OCI-LY1 (cell line): ENCODE results near the gene LPGAT1.

Source experiments
- H2AFZ ChIP-seq: fragments of 200-600 bp; sonication (generic), shearing (Covaris generic); 2 replicates; pipeline ENCODE4 v1.6.0; 2014; ENCODE audit warnings: antibody characterized with exemption, mild to moderate bottlenecking, low read length
- H3F3A ChIP-seq: fragments of 200-600 bp; sonication (generic), shearing (Covaris generic); 2 replicates; pipeline ENCODE4 v1.6.0; 2014; ENCODE audit warnings: mild to moderate bottlenecking, antibody characterized with exemption, low read length, moderate library complexity; ENCODE audit not compliant: insufficient read depth
- H3K27ac ChIP-seq: fragments of 200-600 bp; sonication (generic); 2 replicates; pipeline ENCODE4 v1.5.1; 2014; ENCODE audit warnings: low read length, mixed run types, mild to moderate bottlenecking, low read depth; ENCODE audit not compliant: poor library complexity, severe bottlenecking
- H3K27me3 ChIP-seq: fragments of 200-600 bp; sonication (generic); 2 replicates; pipeline ENCODE4 v1.6.0; 2014; ENCODE audit warnings: antibody characterized with exemption, mild to moderate bottlenecking, low read length, moderate library complexity; ENCODE audit not compliant: insufficient read depth
- H3K36me3 ChIP-seq: fragments of 200-600 bp; sonication (generic); 2 replicates; pipeline ENCODE4 v1.6.1; 2014; ENCODE audit warnings: mild to moderate bottlenecking, antibody characterized with exemption, low read length, moderate library complexity, mixed read lengths; ENCODE audit not compliant: insufficient read depth
- H3K4me1 ChIP-seq: fragments of 200-600 bp; sonication (generic); 2 replicates; pipeline ENCODE4 v1.5.1; 2014; ENCODE audit warnings: mild to moderate bottlenecking, low read length, moderate library complexity; ENCODE audit not compliant: insufficient read depth, severe bottlenecking
- H3K4me2 ChIP-seq: fragments of 200-600 bp; sonication (generic), shearing (Covaris generic); 2 replicates; pipeline ENCODE4 v1.6.1; 2014; ENCODE audit warnings: low read length
- H3K4me3 ChIP-seq: fragments of 200-600 bp; sonication (generic); 2 replicates; pipeline ENCODE4 v1.5.1; 2014; ENCODE audit warnings: low read length, low read depth, mild to moderate bottlenecking, mixed read lengths; ENCODE audit not compliant: poor library complexity, severe bottlenecking
- H3K79me2 ChIP-seq: fragments of 200-600 bp; shearing (Covaris generic); 2 replicates; pipeline ENCODE4 v1.6.1; 2016; ENCODE audit warnings: mixed run types, low read length, mixed read lengths; ENCODE audit not compliant: insufficient read depth
- H3K9ac ChIP-seq: fragments of 200-600 bp; sonication (generic), shearing (Covaris generic); 2 replicates; pipeline ENCODE4 v1.6.1; 2014; ENCODE audit warnings: mild to moderate bottlenecking, low read length, mixed read lengths
- H3K9me2 ChIP-seq: fragments of 200-600 bp; sonication (generic), shearing (Covaris generic); 2 replicates; pipeline ENCODE4 v1.6.1; 2014; ENCODE audit warnings: low read depth, mild to moderate bottlenecking, low read length, mixed read lengths
- H3K9me3 ChIP-seq: fragments of 200-600 bp; shearing (Covaris generic); 2 replicates; pipeline ENCODE4 v1.6.1; 2014; ENCODE audit warnings: low read length, mixed read lengths
- H4K20me1 ChIP-seq: fragments of 200-600 bp; sonication (generic), shearing (Covaris generic); 2 replicates; pipeline ENCODE4 v1.6.0; 2016; ENCODE audit warnings: mild to moderate bottlenecking, low read length; ENCODE audit not compliant: insufficient read depth
- EZH2 ChIP-seq: fragments of 200-600 bp; sonication (generic), shearing (Covaris generic); IDR thresholded peaks from 2 replicates; pipeline ENCODE4 v1.8.0; 2017; ENCODE audit warnings: borderline replicate concordance, mixed run types, mild to moderate bottlenecking, antibody characterized with exemption, low read length, moderate library complexity, mixed read lengths
- TF ChIP-seq, protein P1 (sequence below): fragments of 200-600 bp; sonication (generic), shearing (Covaris generic); IDR thresholded peaks from 2 replicates; pipeline ENCODE4 v1.5.1; 2017; ENCODE audit warnings: mild to moderate bottlenecking, antibody characterized with exemption, low read length, moderate library complexity, mixed read lengths

Gene LPGAT1

DNA sequence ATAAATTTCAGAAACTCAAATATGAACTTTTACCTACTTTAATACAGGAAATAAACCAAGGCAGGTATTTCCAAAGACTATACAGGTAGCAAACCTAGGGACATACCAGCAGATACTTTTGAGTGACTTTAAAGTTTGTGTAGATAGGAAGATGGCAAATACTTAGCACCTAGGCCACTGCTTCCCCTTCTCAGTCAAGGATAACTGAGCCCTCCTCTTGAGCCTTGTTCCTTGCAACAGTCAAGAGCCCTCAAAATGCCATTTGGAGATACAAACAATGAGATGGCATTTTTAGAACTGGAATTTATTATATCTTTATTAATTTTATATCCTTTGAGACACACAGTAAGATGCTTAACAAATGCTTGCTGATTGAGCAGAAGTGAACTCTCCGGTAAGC, 65.9 kb downstream of the LPGAT1 start:
- no peaks in the 10 kb centered on the region for H3F3A ChIP-seq
- TF ChIP-seq, protein P1, sequence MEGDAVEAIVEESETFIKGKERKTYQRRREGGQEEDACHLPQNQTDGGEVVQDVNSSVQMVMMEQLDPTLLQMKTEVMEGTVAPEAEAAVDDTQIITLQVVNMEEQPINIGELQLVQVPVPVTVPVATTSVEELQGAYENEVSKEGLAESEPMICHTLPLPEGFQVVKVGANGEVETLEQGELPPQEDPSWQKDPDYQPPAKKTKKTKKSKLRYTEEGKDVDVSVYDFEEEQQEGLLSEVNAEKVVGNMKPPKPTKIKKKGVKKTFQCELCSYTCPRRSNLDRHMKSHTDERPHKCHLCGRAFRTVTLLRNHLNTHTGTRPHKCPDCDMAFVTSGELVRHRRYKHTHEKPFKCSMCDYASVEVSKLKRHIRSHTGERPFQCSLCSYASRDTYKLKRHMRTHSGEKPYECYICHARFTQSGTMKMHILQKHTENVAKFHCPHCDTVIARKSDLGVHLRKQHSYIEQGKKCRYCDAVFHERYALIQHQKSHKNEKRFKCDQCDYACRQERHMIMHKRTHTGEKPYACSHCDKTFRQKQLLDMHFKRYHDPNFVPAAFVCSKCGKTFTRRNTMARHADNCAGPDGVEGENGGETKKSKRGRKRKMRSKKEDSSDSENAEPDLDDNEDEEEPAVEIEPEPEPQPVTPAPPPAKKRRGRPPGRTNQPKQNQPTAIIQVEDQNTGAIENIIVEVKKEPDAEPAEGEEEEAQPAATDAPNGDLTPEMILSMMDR: no peak
- no peak for TF ChIP-seq EZH2
- no peak overlapping the region for H3K4me3 ChIP-seq
- no peak overlapping the region for H2AFZ ChIP-seq
- no peak overlapping the region for H3K27ac ChIP-seq
- no peaks in the 10 kb centered on the region for H3K9me3 ChIP-seq
- no peak overlapping the region for H3K4me2 ChIP-seq
- H3K36me3 ChIP-seq: no peaks in the 10 kb centered on the region; the same call in none of the 2 replicates
- no peaks in the 10 kb centered on the region for H3K27me3 ChIP-seq
- H4K20me1 ChIP-seq: no peaks in the 10 kb centered on the region
- H3K4me1 ChIP-seq: no peaks in the 10 kb centered on the region
- H3K79me2 ChIP-seq: no peaks in the 10 kb centered on the region
- H3K9ac ChIP-seq: no peak overlapping the region
- H3K9me2 ChIP-seq: no peaks in the 10 kb centered on the region

DNA sequence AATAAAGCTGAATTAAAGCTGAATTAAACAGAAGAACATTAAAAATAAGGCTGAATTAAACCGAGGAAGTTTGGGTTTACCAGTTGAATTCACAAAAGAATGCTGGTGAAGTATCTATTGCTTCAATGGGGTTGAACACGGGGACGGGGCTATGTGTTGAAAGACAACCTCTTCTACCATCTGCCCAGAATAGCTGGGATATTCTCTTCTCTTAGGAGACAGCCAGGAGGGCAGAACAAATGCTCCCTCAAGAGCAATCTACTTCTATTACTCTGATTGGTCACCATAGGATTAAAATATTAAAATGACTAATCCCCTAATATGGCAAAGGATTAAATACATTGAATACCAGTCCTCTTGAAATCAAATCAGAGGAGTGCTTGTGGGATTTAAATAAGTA, 68.4 kb downstream of the LPGAT1 start:
- H3K27me3 ChIP-seq: no peaks in the 10 kb centered on the region
- TF ChIP-seq, protein P1: no peak
- no peak for TF ChIP-seq EZH2
- H3K9ac ChIP-seq: no peak overlapping the region
- no peak overlapping the region for H3K4me2 ChIP-seq
- H3K9me2 ChIP-seq: no peaks in the 10 kb centered on the region
- H3K4me1 ChIP-seq: no peaks in the 10 kb centered on the region
- no peak overlapping the region for H2AFZ ChIP-seq
- peaks cover 3% of the 10 kb centered on the region for H3K36me3 ChIP-seq
- peaks cover 4% of the 10 kb centered on the region; the same call in 1 of the 2 replicates for H3K9me3 ChIP-seq
- H3F3A ChIP-seq: no peaks in the 10 kb centered on the region
- H3K4me3 ChIP-seq: no peak overlapping the region
- no peaks in the 10 kb centered on the region for H3K79me2 ChIP-seq
- no peaks in the 10 kb centered on the region for H4K20me1 ChIP-seq
- no peak overlapping the region for H3K27ac ChIP-seq

DNA sequence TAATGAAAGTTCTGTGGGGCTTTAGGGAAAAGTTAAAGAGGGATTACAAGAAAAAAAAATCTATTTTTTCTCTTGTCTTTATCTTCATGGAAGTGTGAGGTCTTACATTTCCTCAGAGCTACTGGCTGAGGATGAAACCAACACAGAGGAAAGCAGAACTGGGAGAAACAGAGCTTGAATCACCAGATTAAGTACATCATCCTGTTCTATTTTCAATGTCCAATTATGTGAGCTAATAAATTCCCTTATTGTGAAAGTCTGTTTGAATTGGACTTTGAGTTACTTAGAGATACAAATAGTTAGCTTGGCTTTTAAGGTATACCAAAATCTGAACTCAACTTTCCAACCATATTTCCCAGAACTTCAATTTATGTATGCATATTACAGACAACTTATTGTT, 69.2 kb downstream of the LPGAT1 start:
- Histone ChIP-seq H3K9ac (no peak overlapping the region), H2AFZ (no peak overlapping the region), H3K36me3 (peaks cover 3% of the 10 kb centered on the region), H3K4me1 (no peaks in the 10 kb centered on the region), H3K4me3 (no peak overlapping the region), H3K9me2 (no peaks in the 10 kb centered on the region), H3K9me3 (peaks cover 4% of the 10 kb centered on the region; the same call in 1 of the 2 replicates), H3K4me2 (no peak overlapping the region), H3F3A (no peaks in the 10 kb centered on the region), H3K27me3 (no peaks in the 10 kb centered on the region), H3K27ac (no peak overlapping the region), H3K79me2 (no peaks in the 10 kb centered on the region), H4K20me1 (no peaks in the 10 kb centered on the region)
- TF ChIP-seq EZH2: no peak
- TF ChIP-seq, protein P1: no peak
